ENCODE results near the gene CCDC87. TPM values are rescaled to one million over a fixed set of nuclear protein-coding genes. Genes with fewer than 3 reads are reported as not detected.
"Not testable (repeated sequence)": the region's sequence is repeated elsewhere in the genome, so short reads cannot be mapped to it uniquely, and the experiment has no call there.

CCDC87 gene
- total and polyA plus RNA-seq, 12 donors, result 0.13 to 0.90 (median 0.47) TPM

DNA sequence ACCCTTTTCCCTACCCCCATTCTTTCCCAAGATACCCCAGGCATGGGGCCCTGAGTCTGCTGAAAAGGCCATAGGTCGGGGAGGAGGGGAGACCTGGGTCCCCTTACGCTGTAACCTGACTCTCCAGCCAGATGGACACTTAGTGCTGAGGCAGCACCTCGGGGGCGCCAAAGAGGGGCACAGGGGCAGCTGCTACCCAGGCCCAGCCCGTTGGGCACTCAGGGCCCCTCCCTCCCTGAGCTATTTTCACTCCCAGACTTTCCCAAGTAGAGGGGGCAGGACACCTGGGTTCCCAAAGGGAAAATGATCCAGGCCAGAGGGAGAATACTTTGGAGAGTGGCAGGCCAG, 45.2 kb downstream of the CCDC87 start:
- intact Hi-C loops (cut with DNase I), result loop anchor here in 1 of 2 donors (10.0 kb wide), 1 partner anchor 63 kb away; the partner anchor contains the start of gene DPP3
- no peak overlapping the region for H3K4me3 ChIP-seq
- H3K4me1 ChIP-seq (replicated peaks in 1 of 2), result peaks cover 10 to 18% of the 10 kb centered on the region in 2 donors
- H3K36me3 ChIP-seq (replicated peaks in 1 of 2), result no peaks in the 10 kb centered on the region
- no peak for DNase-seq
- H3K27ac ChIP-seq, result no peak overlapping the region
- no peaks in the 10 kb centered on the region for H3K27me3 ChIP-seq
- no peaks in the 10 kb centered on the region for H3K9me3 ChIP-seq (replicated peaks in 1 of 3)
- TF ChIP-seq, protein P1, sequence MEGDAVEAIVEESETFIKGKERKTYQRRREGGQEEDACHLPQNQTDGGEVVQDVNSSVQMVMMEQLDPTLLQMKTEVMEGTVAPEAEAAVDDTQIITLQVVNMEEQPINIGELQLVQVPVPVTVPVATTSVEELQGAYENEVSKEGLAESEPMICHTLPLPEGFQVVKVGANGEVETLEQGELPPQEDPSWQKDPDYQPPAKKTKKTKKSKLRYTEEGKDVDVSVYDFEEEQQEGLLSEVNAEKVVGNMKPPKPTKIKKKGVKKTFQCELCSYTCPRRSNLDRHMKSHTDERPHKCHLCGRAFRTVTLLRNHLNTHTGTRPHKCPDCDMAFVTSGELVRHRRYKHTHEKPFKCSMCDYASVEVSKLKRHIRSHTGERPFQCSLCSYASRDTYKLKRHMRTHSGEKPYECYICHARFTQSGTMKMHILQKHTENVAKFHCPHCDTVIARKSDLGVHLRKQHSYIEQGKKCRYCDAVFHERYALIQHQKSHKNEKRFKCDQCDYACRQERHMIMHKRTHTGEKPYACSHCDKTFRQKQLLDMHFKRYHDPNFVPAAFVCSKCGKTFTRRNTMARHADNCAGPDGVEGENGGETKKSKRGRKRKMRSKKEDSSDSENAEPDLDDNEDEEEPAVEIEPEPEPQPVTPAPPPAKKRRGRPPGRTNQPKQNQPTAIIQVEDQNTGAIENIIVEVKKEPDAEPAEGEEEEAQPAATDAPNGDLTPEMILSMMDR (IDR thresholded peaks at IDR 0.05), result no peak
- TF ChIP-seq POLR2A (IDR thresholded peaks at IDR 0.05), result no peak
- 33 to 100% (median 52%) methylated on average over 1 to 5 of the region's 5 CpGs for WGBS, 4 donors

DNA sequence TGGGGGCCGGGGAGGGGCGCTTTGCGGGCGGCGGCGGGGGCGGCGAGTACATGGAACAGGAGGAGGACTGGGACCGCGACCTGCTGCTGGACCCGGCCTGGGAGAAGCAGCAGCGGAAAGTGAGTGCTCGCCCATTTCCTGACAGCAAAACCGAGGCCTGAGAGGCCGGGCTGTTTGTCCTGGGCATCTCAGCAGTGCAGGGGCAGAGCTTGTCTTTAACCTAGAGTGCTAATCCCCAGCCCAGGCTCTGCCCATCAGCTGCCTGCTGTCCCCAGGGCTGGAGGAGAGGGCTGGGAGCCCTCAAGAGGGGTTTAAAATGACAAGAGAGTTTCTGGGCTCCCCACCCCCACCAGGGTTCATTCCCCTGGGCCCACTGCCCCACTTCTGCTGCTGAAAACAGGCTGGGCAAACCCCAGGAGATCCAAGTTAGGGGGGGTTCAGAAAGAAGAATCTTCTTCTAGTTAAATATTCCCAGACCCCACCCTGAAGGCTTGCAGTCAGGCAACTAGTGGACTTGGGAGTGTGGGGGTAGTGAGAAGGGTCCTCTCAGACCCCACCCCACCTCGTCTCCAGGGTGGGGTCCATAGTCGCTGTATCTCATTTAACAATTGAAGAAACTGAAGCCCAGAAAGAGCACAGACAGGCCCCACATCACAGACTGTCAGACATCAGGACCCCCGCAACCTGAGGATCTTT, 45.7 kb downstream of the CCDC87 start:
- intact Hi-C loops (cut with DNase I), result loop anchor here in 1 of 2 donors (10.0 kb wide), 1 partner anchor 62 kb away; the partner anchor contains the start of gene DPP3
- 31 to 68% (median 39%) methylated on average over 3 to 18 of the region's 18 CpGs for WGBS, 4 donors
- DNase-seq, result no peak
- Histone ChIP-seq H3K4me3 (peak overlapping the region in 2 of 4 donors; percentile 77 to 86), H3K4me1 (replicated peaks in 1 of 2) (peaks cover 10 to 18% of the 10 kb centered on the region in 2 donors), H3K27me3 (no peaks in the 10 kb centered on the region), H3K27ac (no peak overlapping the region), H3K9me3 (replicated peaks in 1 of 3) (no peaks in the 10 kb centered on the region), H3K36me3 (replicated peaks in 1 of 2) (no peaks in the 10 kb centered on the region)
- TF ChIP-seq, protein P1 (IDR thresholded peaks at IDR 0.05), result no peak

DNA sequence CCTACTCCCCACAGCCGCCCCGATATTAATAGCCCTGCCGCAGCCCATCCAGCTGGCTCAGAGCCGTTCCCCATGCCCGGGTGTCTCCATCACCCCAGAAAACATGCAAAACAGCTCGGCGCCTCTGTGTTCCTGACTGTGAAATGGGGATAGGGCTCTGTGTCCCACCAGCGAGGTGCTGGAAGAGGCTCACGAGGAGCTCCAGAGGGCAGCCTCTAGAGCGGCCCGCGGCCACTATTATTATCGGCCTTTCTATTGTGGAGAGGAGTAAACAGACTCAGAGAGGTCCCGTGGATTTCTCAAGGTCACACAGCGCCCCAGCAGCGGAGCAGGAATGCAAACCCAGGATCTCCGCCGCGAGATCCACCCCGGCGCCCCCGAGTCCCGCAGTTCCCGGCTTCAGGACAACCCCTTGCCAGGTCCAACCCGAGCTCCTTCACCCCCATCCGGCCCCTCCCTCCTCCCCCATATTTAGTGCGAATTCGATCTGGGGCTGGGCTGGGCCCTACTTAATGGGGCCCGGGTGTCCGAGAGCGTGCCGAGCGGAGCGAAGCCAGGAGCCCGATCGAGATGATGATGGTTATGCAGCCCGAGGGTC, 46.4 kb downstream of the CCDC87 start, which contains the start of gene ACTN3:
ACTN3 (plus strand) TSS at position 536 of the 598 bp plus-strand sequence; CDS start at position 571, 35 bp downstream.
- TF ChIP-seq POLR2A (IDR thresholded peaks at IDR 0.05), result no peak
- TF ChIP-seq, protein P1 (IDR thresholded peaks at IDR 0.05), result no peak
- H3K4me3 ChIP-seq, result peak within 1 kb of the TSS; percentile 25 to 86 (median 80)
- H3K36me3 ChIP-seq (replicated peaks in 1 of 2), result peaks cover 0 to 3% of the 10 kb centered on the region in 2 donors
- peak in 6 of 7 donors; percentile 30 to 64 (median 42) for DNase-seq
- no peaks in the 10 kb centered on the region for H3K9me3 ChIP-seq (replicated peaks in 1 of 3)
- H3K27ac ChIP-seq, result peak within 1 kb of the TSS in 3 of 5 donors; percentile 46 to 73 (median 54)
- WGBS, 4 donors, result 4 to 18% (median 5%) methylated on average over 14 to 37 of the region's 37 CpGs
- peaks cover 10 to 18% of the 10 kb centered on the region in 2 donors for H3K4me1 ChIP-seq (replicated peaks in 1 of 2)
- intact Hi-C loops (cut with DNase I), result loop anchor here in 1 of 2 donors (10.0 kb wide), 1 partner anchor 62 kb away; the partner anchor contains the start of gene DPP3
- no peaks in the 10 kb centered on the region for H3K27me3 ChIP-seq

DNA sequence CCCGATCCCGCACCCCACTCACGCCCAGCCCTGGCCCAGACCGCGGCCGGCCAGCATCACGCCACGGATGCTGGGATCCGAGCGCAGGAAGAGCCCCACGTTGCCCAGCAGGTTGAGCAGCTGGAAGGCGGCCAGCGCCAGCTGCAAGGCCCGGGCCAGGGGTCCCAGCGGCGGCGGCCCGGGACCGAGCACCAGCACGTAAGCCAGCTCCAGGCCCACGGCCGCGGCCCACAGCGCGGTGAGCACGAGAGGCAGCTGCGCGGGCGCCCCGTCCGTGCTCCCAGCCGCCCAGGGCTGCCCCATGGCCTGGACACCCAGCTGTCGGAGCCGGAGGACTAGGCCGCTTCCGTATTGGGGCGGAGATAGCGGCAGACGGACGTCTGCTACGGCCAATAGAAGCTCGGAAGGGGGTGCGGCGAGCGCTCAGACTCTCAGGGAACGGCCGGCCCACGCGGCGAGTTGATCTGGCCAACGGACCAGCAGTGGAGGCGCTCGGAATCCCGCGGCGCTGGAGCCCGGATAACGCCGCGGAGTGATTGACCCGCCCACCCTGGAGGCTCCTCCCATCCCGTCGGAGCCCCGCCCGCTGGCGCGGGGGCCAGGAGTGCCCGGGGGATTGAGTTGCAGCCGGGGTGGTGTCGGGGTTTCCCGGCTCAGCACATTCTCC, 47.0 kb downstream of the CCDC87 start, which contains the start of gene ZDHHC24:
ZDHHC24 (minus strand) TSS at position 348 of the 667 bp plus-strand sequence; CDS start at position 303, 45 bp downstream.
- Histone ChIP-seq H3K9me3 (replicated peaks in 1 of 3) (no peaks in the 10 kb centered on the region), H3K4me3 (peak within 1 kb of the TSS; percentile 25 to 86 (median 80)), H3K4me1 (replicated peaks in 1 of 2) (peaks cover 10 to 18% of the 10 kb centered on the region in 2 donors), H3K36me3 (replicated peaks in 1 of 2) (peaks cover 0 to 4% of the 10 kb centered on the region in 2 donors), H3K27ac (peak within 1 kb of the TSS in 3 of 5 donors; percentile 46 to 73 (median 54)), H3K27me3 (no peaks in the 10 kb centered on the region)
- intact Hi-C loops (cut with DNase I), result loop anchor here in 1 of 2 donors (10.0 kb wide), 1 partner anchor 61 kb away; the partner anchor contains the start of gene DPP3
- TF ChIP-seq, protein P1 (IDR thresholded peaks at IDR 0.05), result no peak
- TF ChIP-seq POLR2A (IDR thresholded peaks at IDR 0.05), result peak; percentile 63 to 79
- WGBS, 4 donors, result 0 to 2% (median 0%) methylated on average over 11 to 71 of the region's 71 CpGs
- DNase-seq, result peak; percentile 97 to 99 (median 98)

- peaks cover 10 to 18% of the 10 kb centered on the region in 2 donors for H3K4me1 ChIP-seq (replicated peaks in 1 of 2)
- not testable (repeated sequence) for DNase-seq; H3K36me3 ChIP-seq (replicated peaks in 1 of 2); H3K9me3 ChIP-seq (replicated peaks in 1 of 3); H3K27ac ChIP-seq; H3K27me3 ChIP-seq
- 64 to 79% (median 71%) methylated on average over 14 of the region's 14 CpGs for WGBS, 4 donors
- H3K4me3 ChIP-seq, result peak overlapping the region in 1 of 4 donors; percentile 77
- intact Hi-C loops (cut with DNase I), result loop anchor here in 1 of 2 donors (10.0 kb wide), 1 partner anchor 60 kb away; the partner anchor contains the start of gene DPP3
These were observed 47.9 kb downstream of the CCDC87 start for GRCh38 chr11:66544952-66545351.
